ENCODE data around the gene XYLB.

Gene XYLB

GRCh38 chr3:38361496-38361895, 14.9 kb downstream of the XYLB start:
- DNase-seq, result no peak

- no peak for DNase-seq
Observed at GRCh38 chr3:38362825-38363224, 16.2 kb downstream of the XYLB start.

- no peak for DNase-seq
Observed at GRCh38 chr3:38364721-38365400, 18.3 kb downstream of the XYLB start.

GRCh38 chr3:38365469-38366062, 19.0 kb downstream of the XYLB start:
- no peak for DNase-seq

- no peak for DNase-seq
Observed at GRCh38 chr3:38366082-38366481, 19.5 kb downstream of the XYLB start.

GRCh38 chr3:38367779-38368178, 21.2 kb downstream of the XYLB start:
- no peak for DNase-seq

- DNase-seq, result no peak
Observed at GRCh38 chr3:38368238-38368637, 21.7 kb downstream of the XYLB start.

- DNase-seq, result no peak
Observed at GRCh38 chr3:38369186-38369585, 22.6 kb downstream of the XYLB start.

- DNase-seq, result no peak
Observed at GRCh38 chr3:38370149-38370548, 23.6 kb downstream of the XYLB start.

GRCh38 chr3:38370861-38371260, 24.3 kb downstream of the XYLB start:
- no peak for DNase-seq

- no peak for DNase-seq
Observed at GRCh38 chr3:38371541-38372213, 25.1 kb downstream of the XYLB start.

- DNase-seq, result no peak
Observed at GRCh38 chr3:38372214-38372601, 25.6 kb downstream of the XYLB start.

- no peak for DNase-seq
Observed at GRCh38 chr3:38374221-38374620, 27.6 kb downstream of the XYLB start.

GRCh38 chr3:38375072-38375471, 28.5 kb downstream of the XYLB start:
- no peak for DNase-seq

- DNase-seq, result no peak
Observed at GRCh38 chr3:38375488-38376097, 29.0 kb downstream of the XYLB start.

- DNase-seq, result no peak
Observed at GRCh38 chr3:38376098-38376816, 29.7 kb downstream of the XYLB start.

GRCh38 chr3:38379201-38379770, 32.7 kb downstream of the XYLB start:
- no peak for DNase-seq

- no peak for DNase-seq
Observed at GRCh38 chr3:38382506-38383080, 36.0 kb downstream of the XYLB start.

GRCh38 chr3:38383156-38383875, 36.7 kb downstream of the XYLB start:
- no peak for DNase-seq
